ENCODE data around the gene FRS3.

- TF ChIP-seq CTCF (IDR thresholded peaks at IDR 0.05) (no peak), POLR2AphosphoS5 (IDR thresholded peaks at IDR 0.05) (no peak)
Measured at GRCh38 chr6:41769376-41769775, 10.3 kb downstream of the FRS3 start.
